ENCODE data around the gene PRR5. TPM values are rescaled to one million over a fixed set of nuclear protein-coding genes. Genes with fewer than 3 reads are reported as not detected.

PRR5 gene
- total and polyA plus RNA-seq, 2 of the 13 experiments (the other 11 are each of a cell fraction or from before 2014, with no cell fraction given), result 11.6 to 27.5 TPM

- TF ChIP-seq BCLAF1 (IDR thresholded peaks at IDR 0.05) (no peak), TERF1 (CRISPR knock-in tag; IDR thresholded peaks at IDR 0.05) (no peak)
Observed at GRCh38 chr22:44671742-44672141, 30.3 kb upstream of the PRR5 start (continued).

GRCh38 chr22:44672632-44673031 lies 29.4 kb upstream of the PRR5 start:
- peaks cover 0 to 12% of the 10 kb centered on the region in 2 experiments; a peak in 3 of 5 replicates for H3K27me3 ChIP-seq (ENCODE audit: control insufficient read depth in 1 of 2, insufficient read depth in 2 of 2, low read length in 2 of 2)
- POLR2A ChIA-PET, result no interaction called here
- peaks cover 5% of the 10 kb centered on the region for H3K79me2 ChIP-seq (ENCODE audit: insufficient read depth, low read length)

More at GRCh38 chr22:44672632-44673031, 29.4 kb upstream of the PRR5 start:
- FAIRE-seq (no peak), DNase-seq (ENCODE audit: low spot score) (no peak), ATAC-seq (no peak)
- intact Hi-C loops (cut with micrococcal nuclease; ENCODE audit: unreplicated experiment), result no loop called here
- Histone ChIP-seq H3K4me3 (replicated peaks in 1 of 3; ENCODE audit: insufficient read depth in 1 of 3, low read depth in 2 of 3, low read length in 3 of 3) (no peak overlapping the region), H2AFZ (ENCODE audit: low read length) (no peak overlapping the region), H3K36me3 (replicated peaks in 1 of 2; ENCODE audit: control insufficient read depth in 1 of 2, insufficient read depth in 2 of 2, low read length in 2 of 2) (no peaks in the 10 kb centered on the region), H3K4me1 (ENCODE audit: insufficient read depth, low read length) (peaks cover 34% of the 10 kb centered on the region), H4K20me1 (ENCODE audit: insufficient read depth, low read length) (no peaks in the 10 kb centered on the region), H3K9ac (ENCODE audit: insufficient read depth, low read depth, low read length) (no peak overlapping the region), H3K27ac (ENCODE audit: extremely low read length, insufficient read depth, low read length) (no peak overlapping the region), H3K4me2 (ENCODE audit: low read depth, low read length) (no peak overlapping the region), H3K9me3 (ENCODE audit: low read length) (no peaks in the 10 kb centered on the region)
- in situ Hi-C loops (cut with HindIII; ENCODE audit: extremely low pct_ligation_motif_present, low pct_unique_long_range_greater_than_20kb), result no loop called here
- 98% methylated on average over 3 of the region's 8 CpGs for WGBS (ENCODE audit: low lambda C conversion rate)
- no TSS peak for BruUV-seq (replicated peaks)
- CTCF ChIA-PET (ENCODE audit: low intra/inter-chr PET ratio, low total read pairs), result no interaction called here
- TF ChIP-seq ZNF629 (CRISPR knock-in tag; conservative IDR thresholded peaks at IDR 0.05), result peak; percentile 86
- TF ChIP-seq ATF4 (CRISPR knock-in tag; IDR thresholded peaks at IDR 0.05), result no peak
- TF ChIP-seq HHEX (CRISPR knock-in tag; IDR thresholded peaks at IDR 0.05), result no peak
- TF ChIP-seq ZMYM3 (CRISPR knock-in tag; IDR thresholded peaks at IDR 0.05), result 0 out of 2 replicates have a peak, but pooled peaks have one; percentile 28
